Smooth muscle cell of the brain vasculature (primary cell): ENCODE measurements around the gene CIITA.

Experiments
- DNase-seq: peaks from one replicate; pipeline ENCODE4 v3.0.0-alpha.2; 2012; ENCODE audit warnings: low read depth, low spot score

Gene CIITA

DNA sequence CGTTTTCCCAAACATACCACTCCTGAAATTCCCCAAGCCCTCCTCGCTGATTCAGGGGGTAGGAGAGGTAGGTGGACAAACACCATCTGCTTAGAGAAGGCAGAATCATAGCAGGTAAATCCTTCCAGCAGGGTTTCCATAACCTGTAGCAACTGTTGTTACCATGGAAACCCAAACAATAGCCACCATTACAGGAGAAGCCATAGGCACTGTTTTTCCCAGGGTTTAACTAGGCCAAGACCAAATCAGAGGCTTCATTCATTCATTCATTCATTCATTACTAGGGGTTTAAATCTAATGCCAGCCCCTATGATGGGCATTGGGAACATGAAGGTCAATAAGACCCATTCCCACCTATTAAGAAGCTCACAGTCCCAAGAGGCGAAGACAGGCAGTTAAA lies 25.5 kb upstream of the CIITA start:
- DNase-seq = no peak

DNA sequence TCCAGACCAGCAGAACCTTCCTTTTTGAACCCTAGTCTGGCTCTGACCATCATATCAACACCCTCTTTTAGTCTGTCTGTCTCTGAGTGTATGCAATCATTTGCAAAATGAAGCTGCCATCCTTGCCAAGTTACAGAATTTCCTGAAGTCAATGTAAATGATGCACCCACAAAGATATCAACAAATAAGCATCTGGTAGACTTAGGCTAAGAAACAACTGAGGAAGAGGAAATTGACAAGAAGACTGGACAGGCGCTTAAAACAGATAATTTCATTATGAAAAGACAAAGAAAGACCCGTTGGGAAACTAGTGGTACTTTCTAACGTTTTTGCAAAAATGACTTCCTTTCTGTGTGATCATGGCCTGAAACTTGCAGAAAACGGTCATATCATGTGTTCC lies 24.7 kb upstream of the CIITA start:
- DNase-seq = no peak

DNA sequence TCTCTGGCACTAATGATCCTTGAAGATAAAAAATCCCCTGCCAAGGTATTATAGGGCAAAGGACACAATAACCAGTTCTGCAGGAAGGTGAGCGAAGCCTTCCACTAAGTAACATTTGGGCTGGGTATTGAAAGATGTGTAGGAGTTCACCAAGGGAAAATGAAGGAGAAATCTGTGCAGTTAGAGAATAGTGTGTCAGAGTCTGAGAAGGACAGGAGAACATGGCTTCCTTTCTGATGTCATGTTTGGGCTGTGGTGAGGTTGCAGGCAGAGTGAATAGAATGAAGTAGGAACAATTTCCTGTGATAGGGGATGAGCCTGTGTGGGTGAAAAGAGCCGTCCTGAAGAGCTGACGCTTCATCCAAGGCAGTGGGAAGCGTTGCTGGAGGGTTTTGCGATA lies 24.1 kb upstream of the CIITA start:
- no peak for DNase-seq

DNA sequence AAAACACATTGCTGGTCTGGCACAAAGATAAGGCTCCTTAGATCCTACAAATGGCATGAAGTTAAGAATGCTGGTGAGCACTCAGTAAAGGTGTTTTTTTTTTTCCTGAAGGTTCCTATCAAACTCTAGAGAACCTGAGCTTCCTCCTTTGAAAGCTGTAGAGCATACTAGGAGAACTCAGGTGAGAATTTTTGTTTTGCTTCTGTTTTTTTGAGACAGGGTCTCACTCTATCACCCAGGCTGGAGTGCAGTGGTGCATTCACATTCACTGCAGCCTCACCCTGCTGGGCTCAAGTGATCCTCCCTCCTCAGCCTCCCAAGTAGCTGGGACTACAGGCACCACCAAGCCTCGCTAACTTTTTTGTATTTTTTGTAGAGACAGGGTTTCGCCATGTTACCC lies 21.0 kb upstream of the CIITA start:
- DNase-seq = no peak

DNA sequence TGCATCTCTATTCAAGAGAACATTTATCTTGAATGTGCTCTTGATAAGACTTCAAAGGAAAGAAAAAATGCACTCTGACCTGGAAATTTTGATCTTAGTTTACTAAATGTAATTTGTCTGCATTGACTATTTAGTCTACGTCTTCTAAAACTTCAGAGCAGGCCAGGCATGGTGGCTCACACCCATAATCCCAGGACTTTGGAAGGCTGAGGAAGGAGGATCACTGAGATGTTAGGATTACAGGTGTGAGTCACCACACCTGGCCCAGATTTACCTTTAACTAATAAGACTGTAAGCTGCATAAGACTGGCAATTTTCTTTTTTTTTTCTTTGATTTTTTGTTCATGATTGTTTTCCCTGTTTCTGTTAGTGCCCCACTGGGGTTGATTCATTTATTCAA lies 18.8 kb upstream of the CIITA start:
- no peak for DNase-seq

DNA sequence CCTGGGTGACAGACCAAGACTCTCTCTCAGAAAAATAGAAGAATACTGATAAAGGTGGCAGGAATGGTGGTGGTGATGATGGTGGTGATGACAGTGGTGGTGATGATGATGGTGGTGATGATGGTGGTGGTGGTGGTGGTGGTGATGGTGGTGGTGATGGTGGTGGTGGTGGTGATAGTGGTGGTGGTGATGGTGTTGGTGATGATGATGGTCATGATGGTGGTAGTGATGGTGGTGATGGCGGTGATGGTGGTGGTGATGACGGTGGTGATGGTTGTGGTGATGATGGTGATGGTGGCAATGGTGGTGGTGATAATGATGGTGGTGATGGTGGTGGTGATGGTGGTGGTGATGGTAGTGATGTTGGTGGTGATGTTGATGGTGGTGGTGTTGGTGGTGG lies 18.0 kb upstream of the CIITA start:
- DNase-seq = no peak

DNA sequence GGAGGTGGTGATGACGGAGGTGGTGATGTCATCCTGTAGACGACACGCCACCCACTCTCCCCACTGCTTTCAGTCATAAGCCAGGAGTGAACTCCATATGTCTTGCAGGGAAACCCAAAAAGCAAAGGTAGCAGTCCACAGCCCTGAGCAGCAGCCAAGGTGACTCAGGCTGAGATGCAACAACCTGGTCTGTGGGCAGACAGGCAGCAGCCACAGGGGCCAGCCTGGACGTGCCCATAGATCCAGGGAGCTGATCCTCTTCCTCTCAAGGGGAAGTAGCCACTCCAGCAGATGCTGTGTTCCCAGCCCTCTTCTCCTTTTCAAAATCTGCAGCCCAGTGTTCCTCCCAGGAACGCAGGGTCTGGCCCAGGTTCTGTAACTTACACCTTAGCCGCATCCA lies 17.3 kb upstream of the CIITA start:
- DNase-seq = no peak

DNA sequence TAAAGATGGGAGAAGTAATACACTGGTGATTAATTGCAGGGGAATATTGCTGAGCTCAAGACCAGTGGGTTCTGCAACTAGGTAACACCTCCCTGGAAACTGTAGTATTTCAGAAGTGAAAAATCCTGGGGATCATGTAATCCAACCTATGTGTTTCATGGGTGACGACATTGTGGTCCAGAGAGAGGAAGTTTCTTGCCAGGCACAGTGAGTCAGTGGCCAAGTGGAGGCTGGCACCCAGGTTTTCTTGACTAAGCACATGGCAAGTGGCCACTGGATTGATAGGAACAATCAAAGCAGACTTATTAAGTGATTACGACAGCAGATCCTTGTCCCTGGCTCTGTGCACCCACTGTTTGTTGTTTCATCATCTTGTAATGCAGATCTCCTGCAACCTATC lies 14.6 kb upstream of the CIITA start:
- DNase-seq = no peak

DNA sequence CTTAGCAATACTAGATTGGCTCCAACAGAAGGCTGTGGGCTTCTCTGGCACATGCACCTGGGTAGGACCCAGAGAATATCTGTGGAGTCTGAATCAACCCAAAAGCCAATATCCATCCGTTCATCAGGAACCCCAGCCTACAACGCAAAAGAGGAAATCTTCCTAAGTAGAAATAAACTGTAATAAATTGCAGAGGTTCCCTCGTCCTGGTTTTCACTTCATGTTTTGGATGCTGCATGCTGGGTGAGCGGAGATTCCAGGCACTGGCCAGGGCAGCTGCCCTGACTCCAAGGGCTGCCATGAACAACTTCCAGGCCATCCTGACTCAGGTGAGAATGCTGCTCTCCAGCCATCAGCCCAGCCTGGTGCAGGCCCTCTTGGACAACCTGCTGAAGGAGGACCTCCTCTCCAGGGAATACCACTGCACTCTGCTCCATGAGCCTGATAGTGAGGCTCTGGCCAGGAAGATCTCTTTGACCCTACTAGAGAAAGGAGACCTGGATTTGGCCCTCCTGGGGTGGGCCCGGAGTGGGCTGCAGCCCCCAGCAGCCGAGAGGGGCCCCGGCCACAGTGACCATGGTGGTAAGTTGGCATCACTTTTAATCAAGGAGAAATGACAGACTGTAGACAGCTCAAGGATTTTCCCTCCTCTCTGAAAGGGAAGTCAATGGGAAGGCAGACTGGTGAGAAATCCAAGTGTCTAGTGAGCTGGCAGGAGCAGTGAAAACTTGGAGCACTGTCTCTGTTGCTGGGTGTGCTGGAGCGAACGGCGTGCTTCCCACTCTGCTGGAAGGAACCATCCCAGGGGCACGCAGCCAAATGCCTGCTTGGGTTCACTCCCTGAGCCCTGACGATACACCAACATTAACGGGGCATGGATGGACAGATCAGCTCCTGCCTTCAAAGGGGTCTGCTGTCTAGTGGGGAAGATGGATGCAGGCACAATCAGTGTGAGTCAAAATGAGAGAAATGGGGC lies 10.7 kb upstream of the CIITA start:
- DNase-seq = no peak

DNA sequence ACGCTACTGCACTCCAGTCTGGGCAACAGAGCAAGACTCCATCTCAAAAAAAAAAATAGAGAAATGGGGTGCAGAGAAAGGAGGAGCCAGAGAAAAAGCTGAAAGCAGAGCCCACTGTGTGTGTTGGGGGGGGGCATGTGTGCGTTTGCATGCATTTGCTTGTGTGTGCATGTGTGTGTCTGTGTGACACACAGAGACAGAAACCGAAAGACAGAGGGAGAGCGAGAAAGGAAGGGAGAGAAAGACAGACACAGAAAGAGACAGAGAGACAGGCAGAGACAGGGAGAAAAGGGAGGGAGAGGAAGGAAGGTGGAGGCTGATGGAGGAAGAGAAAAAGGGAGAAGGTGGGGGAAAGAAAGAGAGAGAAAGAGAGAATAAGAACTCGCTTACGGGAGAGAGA lies 9.8 kb upstream of the CIITA start:
- DNase-seq = no peak

DNA sequence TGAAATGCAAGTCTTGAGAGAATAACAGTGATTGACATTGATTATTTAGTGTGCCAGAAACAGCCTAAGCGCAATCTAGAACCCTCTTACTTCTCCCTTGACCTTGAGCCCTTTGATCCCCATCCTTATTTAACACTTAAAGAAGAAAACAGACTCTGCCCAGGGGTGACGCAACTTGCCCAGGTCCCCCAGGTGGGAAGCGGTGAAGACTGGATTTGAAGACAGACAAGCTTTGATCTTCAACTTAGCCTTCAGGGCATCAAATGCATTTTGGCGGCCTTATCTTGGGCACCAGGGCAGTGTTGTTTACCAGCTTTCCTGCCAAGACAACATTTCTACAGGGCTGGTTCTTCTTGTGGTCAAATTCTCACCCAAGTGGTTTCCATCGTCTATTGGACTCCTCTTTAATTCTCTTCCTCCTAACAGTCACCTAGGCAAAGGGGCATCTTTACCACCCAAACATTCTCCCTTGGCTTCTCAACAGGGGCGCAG lies 8.9 kb upstream of the CIITA start:
- no peak for DNase-seq

DNA sequence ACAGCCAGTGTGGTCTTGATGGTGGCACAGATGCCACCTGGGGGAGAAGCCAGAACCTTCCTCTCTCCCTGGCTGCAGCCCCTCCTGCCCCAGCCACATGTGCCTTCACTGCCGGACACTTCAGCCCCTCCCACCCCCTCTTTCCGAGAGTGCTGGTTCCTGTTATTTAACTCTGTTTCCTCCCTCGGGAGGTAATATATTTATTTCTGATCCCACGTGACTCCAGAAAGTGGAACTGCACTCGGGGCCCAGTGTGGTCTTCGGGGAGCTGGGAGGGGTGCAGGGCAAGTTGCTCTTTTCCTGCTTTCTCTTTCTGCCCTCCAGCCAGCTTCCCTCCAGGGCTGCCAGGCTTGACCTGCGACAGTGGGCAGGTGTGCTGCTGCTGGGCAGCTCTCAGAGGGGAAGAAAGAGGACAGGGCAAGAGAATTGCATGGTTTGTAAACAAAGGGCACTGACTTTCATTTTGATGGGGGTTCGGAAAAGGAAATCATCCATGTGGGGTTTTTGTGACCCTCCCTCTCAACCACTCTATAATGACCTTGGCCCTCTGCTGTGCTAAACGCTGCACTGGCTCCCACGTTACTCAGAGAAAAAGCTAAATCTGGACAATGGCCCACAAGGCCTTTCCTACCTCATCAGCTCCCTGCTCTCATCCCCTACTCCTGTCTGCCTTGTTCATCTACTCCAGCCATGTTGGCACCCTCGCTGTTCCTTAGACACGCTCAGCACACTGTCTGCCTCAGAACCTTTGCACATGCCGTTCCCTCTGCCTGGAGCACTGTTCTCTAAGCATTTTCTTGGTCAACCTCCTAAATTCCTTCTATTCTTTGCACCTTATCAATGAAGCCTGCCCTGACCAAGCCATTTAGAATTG lies 8.2 kb upstream of the CIITA start:
- DNase-seq = no peak

DNA sequence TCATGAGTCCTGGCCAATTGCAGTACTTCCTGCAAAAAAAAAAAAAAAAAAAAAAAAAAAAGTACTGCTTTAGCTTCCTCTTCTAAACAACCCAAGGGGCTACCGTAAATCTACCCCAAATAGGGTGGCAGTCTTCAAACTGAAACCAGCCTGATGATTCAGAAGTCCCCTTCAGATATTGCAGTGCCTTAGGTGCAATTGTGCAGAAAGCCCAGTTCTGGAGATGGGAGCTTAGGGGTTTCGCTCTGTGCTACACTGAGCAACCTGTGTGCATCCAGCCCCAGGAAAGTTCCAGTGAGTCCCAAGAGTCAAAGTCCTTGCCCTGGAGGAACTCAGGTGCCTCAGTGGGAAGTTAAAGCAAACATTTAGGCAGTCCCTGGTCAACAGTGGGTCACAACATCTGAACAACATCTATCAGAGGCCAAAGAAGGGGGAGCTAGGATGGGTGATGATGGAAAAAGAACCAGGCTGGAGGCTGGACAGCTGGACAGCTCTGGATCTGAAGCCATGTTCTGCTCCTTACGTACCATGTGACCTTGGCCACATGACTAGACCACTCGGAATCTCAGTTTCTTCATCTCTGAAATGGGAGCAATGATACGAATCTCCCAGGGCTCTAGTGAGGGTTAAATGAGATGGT lies 6.7 kb upstream of the CIITA start:
- no peak for DNase-seq

DNA sequence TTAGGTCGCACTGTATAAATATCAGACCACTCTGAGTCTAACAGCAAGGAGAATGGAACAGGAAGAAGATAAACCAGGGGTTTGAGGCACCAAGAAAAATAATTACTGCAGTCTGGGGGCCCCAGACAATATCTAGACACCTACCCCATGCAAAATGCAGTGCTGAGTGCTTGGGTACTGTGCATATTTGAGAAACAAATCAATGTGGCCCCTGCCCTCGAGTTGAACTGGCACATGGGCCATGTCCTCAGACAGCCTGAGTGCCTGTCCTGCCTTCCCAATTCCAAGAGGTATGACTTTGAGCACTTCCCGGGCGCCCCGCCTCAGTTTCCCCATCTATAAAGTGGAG lies 6.2 kb upstream of the CIITA start:
- no peak for DNase-seq

DNA sequence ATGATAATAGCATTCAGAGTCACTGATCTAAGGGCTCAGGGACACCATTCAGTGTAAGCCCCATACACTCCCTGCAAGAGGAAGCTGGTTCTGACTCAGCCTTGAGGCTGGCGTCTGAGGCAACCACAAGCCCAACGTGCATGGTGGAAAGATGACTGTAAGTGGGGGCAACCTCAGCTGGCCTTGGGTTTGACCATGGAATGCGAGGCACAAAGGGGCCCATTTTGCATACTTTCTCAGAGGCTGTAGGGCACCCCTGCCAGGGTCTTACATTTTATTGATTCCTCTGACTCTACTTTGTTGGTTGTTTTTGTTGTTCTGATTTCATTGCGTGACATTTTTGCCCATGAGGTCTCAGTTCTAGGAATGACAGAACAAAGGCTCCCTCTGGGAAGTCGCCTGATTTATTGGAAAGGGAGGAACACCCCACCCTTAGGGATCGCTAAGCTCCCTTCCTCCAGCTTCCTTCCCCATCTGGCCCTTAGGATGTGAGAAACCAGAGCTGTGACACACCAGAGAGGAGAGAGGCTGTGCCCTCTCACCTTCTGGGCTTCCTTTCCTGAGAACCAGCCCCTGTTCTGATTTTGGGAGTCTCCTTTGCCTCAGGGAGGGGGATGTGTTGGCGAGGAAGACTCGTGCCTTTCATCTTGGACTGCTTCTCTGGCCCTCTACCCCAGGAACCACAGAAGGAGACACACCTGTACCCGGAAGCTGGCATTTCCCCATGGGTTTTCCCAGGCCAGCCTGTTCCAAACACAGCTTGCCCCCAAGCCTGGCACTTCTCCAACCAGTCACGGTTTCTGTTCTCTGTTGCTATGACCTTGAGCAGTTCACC lies 5.6 kb upstream of the CIITA start:
- peak; percentile 15 for DNase-seq

DNA sequence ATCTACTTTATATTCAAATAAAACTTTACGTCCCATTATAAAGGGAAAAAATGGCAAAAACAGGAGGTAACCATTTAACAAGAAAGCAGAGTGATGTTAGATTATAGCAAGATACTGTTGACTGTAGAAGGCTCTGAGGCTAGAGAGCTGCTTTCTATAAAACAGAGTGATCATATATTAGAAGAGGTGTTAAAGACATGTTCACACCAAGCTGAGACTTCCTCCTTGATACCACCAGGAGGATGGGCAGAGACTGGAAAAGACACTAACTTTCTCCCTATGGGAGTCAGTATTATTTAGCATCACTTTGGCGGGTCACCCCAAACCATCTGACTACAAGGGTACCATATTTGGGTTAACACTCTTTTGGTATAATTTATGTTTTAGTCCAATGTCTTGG lies 687 bp upstream of the CIITA start:
- DNase-seq = no peak

DNA sequence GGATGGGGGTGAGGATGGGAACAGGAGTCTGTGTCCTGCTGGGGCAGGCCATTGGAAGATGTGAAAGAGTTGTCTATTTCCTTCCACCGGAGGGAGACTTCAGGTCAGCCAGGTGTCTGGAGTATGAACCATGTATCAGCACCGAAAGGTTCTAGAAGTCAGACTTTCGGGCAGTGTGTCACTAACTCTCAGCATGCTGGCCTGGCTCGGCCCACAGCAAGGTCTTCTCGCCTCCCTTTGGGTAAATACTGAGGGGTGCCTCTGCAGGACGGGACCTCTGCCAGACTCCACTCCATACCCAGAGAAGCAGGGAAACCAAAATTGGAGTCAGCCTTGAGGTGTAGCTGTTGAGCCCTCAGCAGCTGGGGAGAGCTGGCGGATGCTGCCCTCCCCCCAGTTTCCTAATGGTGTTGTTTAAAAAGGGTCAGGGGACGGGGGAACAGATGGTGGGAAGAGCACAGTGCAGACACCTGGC lies 507 bp downstream of the CIITA start:
- DNase-seq = no peak

DNA sequence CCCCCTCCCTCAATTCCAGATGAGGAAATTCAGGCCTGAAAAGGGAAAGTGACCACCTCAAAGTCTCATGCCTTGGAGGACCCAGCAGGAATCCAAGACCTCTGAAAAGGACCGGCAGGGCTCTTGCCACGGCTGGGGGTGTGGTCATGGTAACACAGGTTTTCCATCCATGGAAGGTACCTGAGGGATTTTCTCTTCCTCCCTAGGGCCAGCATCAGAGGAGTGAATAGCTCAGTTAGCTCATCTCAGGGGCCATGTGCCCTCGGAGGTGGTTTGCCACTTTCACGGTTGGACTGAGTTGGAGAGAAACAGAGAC lies 1.3 kb downstream of the CIITA start:
- no peak for DNase-seq

DNA sequence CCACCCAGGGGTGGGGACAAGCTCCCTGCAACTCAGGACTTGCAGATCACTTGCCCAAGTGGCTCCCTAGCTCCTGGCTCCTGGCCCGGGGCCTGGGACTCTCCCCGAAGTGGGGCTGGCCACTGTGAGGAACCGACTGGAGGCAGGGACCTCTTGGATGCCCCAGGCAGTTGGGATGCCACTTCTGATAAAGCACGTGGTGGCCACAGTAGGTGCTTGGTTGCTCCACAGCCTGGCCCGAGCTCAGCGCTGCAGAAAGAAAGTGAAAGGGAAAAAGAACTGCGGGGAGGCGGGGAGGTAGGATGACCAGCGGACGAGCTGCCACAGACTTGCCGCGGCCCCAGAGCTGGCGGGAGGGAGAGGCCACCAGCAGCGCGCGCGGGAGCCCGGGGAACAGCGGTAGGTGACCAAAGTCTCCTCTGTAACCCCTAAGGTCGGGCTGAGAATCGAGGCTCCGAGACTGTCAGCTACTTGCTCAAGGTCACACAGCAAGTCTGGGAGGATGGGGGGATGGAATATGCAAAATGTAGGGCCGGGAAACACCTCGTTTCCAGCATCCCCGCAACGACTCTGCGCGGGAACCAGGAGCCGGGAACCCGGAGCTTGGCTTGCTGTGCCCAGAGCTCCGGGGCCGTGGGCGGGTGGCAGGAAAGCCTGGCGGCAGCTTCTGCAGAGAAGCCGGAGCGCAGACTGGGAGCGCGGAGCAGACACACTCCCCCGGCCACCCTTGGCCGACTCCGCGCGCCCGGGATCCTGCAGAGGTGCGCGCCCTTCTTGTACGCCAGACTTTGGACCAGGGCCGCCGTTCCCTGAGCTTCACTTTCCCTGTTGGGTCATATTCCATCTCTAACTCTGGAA lies 1.9 kb downstream of the CIITA start:
- DNase-seq = no peak
